Natural killer cell (primary cell): ENCODE data around the gene WWTR1. TPM values are rescaled to one million over a fixed set of nuclear protein-coding genes. Genes with fewer than 3 reads are reported as not detected.

Experiments
- ATAC-seq, 3 donors: fragments of 150-1000 bp in 2 of 3; fragments of 200-7000 bp in 1 of 3; cut with Tn5 transposase; 1 replicate in 1 of 3; 2 replicates in 2 of 3; pipeline ENCODE4 v1.10.0; 2021; ENCODE audit warnings: mild to moderate bottlenecking in 2 of 3, moderate library complexity in 2 of 3
- DNase-seq, 2 donors: peaks; one replicate each; pipeline versions ENCODE4 v3.0.0 to v3.0.0-alpha.2; 2013 to 2021; ENCODE audit warnings: mixed read lengths in 1 of 2
- H3K27ac ChIP-seq: one replicate; pipeline ENCODE4 v1.5.1; 2013; ENCODE audit warnings: mild to moderate bottlenecking, low read length
- H3K27me3 ChIP-seq: one replicate; pipeline ENCODE4 v1.6.1; 2013; ENCODE audit warnings: low read length; ENCODE audit not compliant: control insufficient read depth, insufficient read depth
- H3K36me3 ChIP-seq: one replicate; pipeline ENCODE4 v1.6.1; 2013; ENCODE audit warnings: low read length; ENCODE audit not compliant: control insufficient read depth, insufficient read depth
- H3K4me1 ChIP-seq: one replicate; pipeline ENCODE4 v1.6.1; 2013; ENCODE audit warnings: low read length; ENCODE audit not compliant: control insufficient read depth, insufficient read depth
- H3K4me3 ChIP-seq: one replicate; pipeline ENCODE4 v1.5.1; 2013; ENCODE audit warnings: low read length
- H3K9me3 ChIP-seq: one replicate; pipeline ENCODE4 v1.6.1; 2013; ENCODE audit warnings: low read length; ENCODE audit not compliant: control insufficient read depth, insufficient read depth
- H3K27ac Mint-ChIP-seq, 2 donors: one replicate each; pipeline ENCODE4 v1.8.0; 2022; ENCODE audit warnings: mild to moderate bottlenecking in 2 of 2, mixed read lengths in 2 of 2, moderate library complexity in 1 of 2
- H3K27me3 Mint-ChIP-seq, 2 donors: one replicate each; pipeline ENCODE4 v1.8.0; 2022; ENCODE audit warnings: low read depth in 2 of 2, mixed read lengths in 2 of 2
- H3K36me3 Mint-ChIP-seq: one replicate; pipeline ENCODE4 v1.8.0; 2022; ENCODE audit warnings: mixed read lengths
- H3K4me1 Mint-ChIP-seq, 2 donors: one replicate each; pipeline ENCODE4 v1.8.0; 2022; ENCODE audit warnings: mixed read lengths in 2 of 2
- H3K4me3 Mint-ChIP-seq: one replicate; pipeline ENCODE4 v1.8.0; 2022; ENCODE audit warnings: mild to moderate bottlenecking, moderate library complexity, mixed read lengths
- H3K9me3 Mint-ChIP-seq, 2 donors: one replicate each; pipeline ENCODE4 v1.8.0; 2022; ENCODE audit warnings: mixed read lengths in 2 of 2
- WGBS: methylation state at CpG from one replicate; pipeline ENCODE4 v1.1.7; 2013; ENCODE audit warnings: missing lambda C conversion rate; ENCODE audit not compliant: insufficient coverage; 5-methylcytosine and 5-hydroxymethylcytosine counted together
- intact Hi-C: fragments of 100-400 bp; cut with micrococcal nuclease; formaldehyde crosslinking; loops from one replicate; pipeline ENCODE4 v1.14.2; 2022
- total RNA-seq, 4 donors: library from RNA; stranded (reverse); fragments of 120-200 nt in 1 of 4; gene quantifications; one replicate each; pipeline versions ENCODE4 v1.2.3 to v1.2.4, GENCODE V29; 2013 to 2022
- TF ChIP-seq, protein P1 (sequence below): fragments of 200-600 bp; IDR thresholded peaks from one replicate; pipeline ENCODE4 v1.8.0; 2022; ENCODE audit warnings: antibody characterized with exemption

The WWTR1 gene
- total RNA-seq, 3 donors from 2014 or later (not counting 1 experiment from before 2014, with no cell fraction given), result 0.72 to 1.1 (median 0.73) TPM

DNA sequence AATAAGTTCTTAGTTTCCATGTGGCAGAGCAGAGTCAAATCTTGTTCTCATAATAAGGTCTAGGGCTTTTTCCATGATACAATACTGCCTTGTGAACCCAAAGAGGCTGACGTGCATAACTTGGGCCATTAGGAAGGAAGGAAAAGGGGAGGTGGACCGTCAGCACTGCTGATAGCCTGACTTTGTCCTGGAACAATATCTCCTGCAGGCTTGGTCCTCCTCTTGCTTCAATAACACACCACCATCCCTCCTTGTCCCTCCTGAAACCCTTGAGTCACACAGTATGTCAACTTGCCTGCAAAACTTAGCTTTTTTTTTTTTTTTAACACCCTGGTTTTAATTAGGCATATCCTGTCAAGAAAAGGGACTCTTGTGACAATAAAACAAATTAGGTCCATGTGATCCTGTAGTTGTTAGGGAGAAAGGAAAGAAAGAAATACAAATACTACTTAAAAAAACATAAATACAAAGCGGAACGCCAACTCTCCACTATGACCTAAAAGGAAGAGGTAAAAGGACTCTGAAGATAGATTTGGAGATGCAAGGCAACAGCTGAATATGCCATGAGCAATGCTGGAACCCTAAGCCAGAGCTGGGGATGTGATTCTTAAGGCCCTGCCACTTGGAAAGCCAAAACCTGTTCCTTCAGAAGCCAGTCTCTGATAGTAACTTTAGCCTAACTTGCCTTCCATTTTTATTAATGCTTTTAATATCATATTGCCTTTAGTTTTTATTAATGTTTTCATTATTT is 67.0 kb downstream of the WWTR1 start:
- DNase-seq (no peak), ATAC-seq (no peak)
- no peak overlapping the region for H3K4me3 ChIP-seq
- no peaks in the 10 kb centered on the region for H3K27me3 ChIP-seq
- H3K27ac Mint-ChIP-seq, result no peak overlapping the region
- no peaks in the 10 kb centered on the region for H3K9me3 ChIP-seq
- H3K4me1 ChIP-seq, result no peaks in the 10 kb centered on the region
- 91% methylated on average over 1 of the region's 4 CpGs for WGBS
- H3K27ac ChIP-seq, result no peak overlapping the region
- H3K36me3 ChIP-seq, result no peaks in the 10 kb centered on the region
- H3K9me3 Mint-ChIP-seq, result no peaks in the 10 kb centered on the region
- peaks cover 10 to 31% of the 10 kb centered on the region in 2 donors for H3K27me3 Mint-ChIP-seq
- no peak overlapping the region for H3K4me3 Mint-ChIP-seq
- no peaks in the 10 kb centered on the region for H3K4me1 Mint-ChIP-seq
- intact Hi-C loops, result no loop called here
- TF ChIP-seq, protein P1, sequence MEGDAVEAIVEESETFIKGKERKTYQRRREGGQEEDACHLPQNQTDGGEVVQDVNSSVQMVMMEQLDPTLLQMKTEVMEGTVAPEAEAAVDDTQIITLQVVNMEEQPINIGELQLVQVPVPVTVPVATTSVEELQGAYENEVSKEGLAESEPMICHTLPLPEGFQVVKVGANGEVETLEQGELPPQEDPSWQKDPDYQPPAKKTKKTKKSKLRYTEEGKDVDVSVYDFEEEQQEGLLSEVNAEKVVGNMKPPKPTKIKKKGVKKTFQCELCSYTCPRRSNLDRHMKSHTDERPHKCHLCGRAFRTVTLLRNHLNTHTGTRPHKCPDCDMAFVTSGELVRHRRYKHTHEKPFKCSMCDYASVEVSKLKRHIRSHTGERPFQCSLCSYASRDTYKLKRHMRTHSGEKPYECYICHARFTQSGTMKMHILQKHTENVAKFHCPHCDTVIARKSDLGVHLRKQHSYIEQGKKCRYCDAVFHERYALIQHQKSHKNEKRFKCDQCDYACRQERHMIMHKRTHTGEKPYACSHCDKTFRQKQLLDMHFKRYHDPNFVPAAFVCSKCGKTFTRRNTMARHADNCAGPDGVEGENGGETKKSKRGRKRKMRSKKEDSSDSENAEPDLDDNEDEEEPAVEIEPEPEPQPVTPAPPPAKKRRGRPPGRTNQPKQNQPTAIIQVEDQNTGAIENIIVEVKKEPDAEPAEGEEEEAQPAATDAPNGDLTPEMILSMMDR, result no peak
- no peaks in the 10 kb centered on the region for H3K36me3 Mint-ChIP-seq

DNA sequence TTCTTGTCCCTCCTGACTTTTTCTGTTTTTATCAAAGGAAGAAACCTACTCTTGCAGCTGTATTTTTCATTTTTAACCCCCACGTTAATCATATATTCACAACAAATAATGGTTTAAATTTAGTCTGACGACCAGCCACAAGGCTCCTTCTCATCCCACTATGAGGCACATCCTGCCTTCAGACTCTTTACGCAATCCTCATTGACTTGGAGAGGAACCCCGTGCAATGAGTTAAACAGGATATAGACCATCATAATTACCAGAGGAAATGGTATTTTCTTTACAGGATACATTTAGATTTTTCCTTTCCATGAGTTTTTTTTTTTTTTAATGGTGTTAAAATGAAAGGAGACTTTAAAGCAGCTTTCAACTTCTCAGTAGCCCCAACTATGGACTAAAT is 68.5 kb downstream of the WWTR1 start:
- Histone ChIP-seq H3K27ac (no peak overlapping the region), H3K36me3 (no peaks in the 10 kb centered on the region), H3K9me3 (no peaks in the 10 kb centered on the region), H3K4me1 (no peaks in the 10 kb centered on the region), H3K27me3 (no peaks in the 10 kb centered on the region), H3K4me3 (no peak overlapping the region)
- H3K36me3 Mint-ChIP-seq, result no peaks in the 10 kb centered on the region
- peaks cover 0 to 4% of the 10 kb centered on the region in 2 donors for H3K4me1 Mint-ChIP-seq
- DNase-seq (no peak), ATAC-seq (no peak)
- H3K4me3 Mint-ChIP-seq, result no peak overlapping the region
- TF ChIP-seq, protein P1, result no peak
- intact Hi-C loops, result no loop called here
- H3K27me3 Mint-ChIP-seq, result peaks cover 12 to 33% of the 10 kb centered on the region in 2 donors
- H3K27ac Mint-ChIP-seq, result no peak overlapping the region
- 53% methylated on average over 4 of the region's 4 CpGs for WGBS
- H3K9me3 Mint-ChIP-seq, result no peaks in the 10 kb centered on the region

DNA sequence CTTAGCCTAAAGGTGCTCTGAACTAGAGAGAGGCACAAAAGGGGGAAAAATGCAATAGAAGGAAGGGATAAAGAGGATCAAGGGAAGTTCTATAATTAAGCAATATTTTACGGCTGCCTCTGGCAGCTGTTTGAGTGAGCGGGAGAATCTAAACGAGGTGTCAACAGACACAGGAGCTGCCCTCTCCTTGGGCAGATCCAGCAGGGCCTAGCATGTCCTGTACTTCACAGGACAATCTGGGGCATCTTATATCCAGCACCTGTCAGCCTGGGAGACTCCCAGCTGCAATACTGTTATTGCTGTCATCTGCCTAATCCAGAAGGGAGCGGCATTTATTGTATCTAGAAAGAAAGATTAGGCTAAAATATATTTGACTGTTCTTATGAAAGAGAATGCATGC is 68.9 kb downstream of the WWTR1 start:
- Histone ChIP-seq H3K27ac (no peak overlapping the region), H3K27me3 (no peaks in the 10 kb centered on the region), H3K36me3 (no peaks in the 10 kb centered on the region), H3K9me3 (no peaks in the 10 kb centered on the region), H3K4me1 (no peaks in the 10 kb centered on the region), H3K4me3 (no peak overlapping the region)
- TF ChIP-seq, protein P1, result no peak
- ATAC-seq (no peak), DNase-seq (no peak)
- Mint-ChIP-seq H3K27me3 (peaks cover 14 to 38% of the 10 kb centered on the region in 2 donors), H3K4me1 (peaks cover 0 to 4% of the 10 kb centered on the region in 2 donors), H3K27ac (no peak overlapping the region), H3K4me3 (no peak overlapping the region), H3K9me3 (no peaks in the 10 kb centered on the region), H3K36me3 (no peaks in the 10 kb centered on the region)
- intact Hi-C loops, result no loop called here
- WGBS, result 93% methylated on average over 4 of the region's 4 CpGs

DNA sequence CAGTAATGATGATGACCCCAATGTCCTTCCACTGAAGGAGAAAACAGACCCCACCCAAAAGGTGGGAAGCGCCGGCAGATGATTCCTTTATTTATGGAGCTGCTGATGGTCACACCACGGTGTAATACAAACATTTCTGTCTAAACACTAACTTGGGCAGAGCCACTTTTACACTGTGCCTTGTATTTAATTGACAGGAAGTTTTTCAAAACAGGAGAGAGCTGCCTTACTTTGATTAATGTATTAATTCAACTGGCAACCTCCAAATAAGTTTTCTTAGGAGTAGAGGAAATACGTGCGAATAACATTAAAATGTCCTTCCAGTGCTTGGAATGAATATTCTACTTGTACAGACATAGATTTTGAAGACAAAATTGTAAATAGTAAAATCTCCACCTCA is 70.4 kb downstream of the WWTR1 start:
- H3K27me3 ChIP-seq, result no peaks in the 10 kb centered on the region
- H3K9me3 Mint-ChIP-seq, result no peaks in the 10 kb centered on the region
- WGBS, result 81% methylated on average over 3 of the region's 5 CpGs
- no peaks in the 10 kb centered on the region for H3K4me1 ChIP-seq
- H3K36me3 Mint-ChIP-seq, result no peaks in the 10 kb centered on the region
- H3K4me3 Mint-ChIP-seq, result no peak overlapping the region
- peaks cover 0 to 4% of the 10 kb centered on the region in 2 donors for H3K4me1 Mint-ChIP-seq
- no peak overlapping the region for H3K27ac Mint-ChIP-seq
- H3K4me3 ChIP-seq, result no peak overlapping the region
- no peak for ATAC-seq
- TF ChIP-seq, protein P1, result no peak
- no peak overlapping the region for H3K27ac ChIP-seq
- peaks cover 14 to 27% of the 10 kb centered on the region in 2 donors for H3K27me3 Mint-ChIP-seq
- H3K36me3 ChIP-seq, result no peaks in the 10 kb centered on the region
- intact Hi-C loops, result no loop called here
- H3K9me3 ChIP-seq, result no peaks in the 10 kb centered on the region
- DNase-seq, result no peak
